Lower leg skin (tissue), 3 donors: ENCODE results near the gene AQP5.

Experiments used
- POLR2A ChIP-seq, 2 donors: fragments of 450-650 bp; IDR thresholded peaks; one replicate each; pipeline ENCODE4 v1.6.1; 2016 to 2017; ENCODE audit warnings: antibody characterized with exemption in 2 of 2, mild to moderate bottlenecking in 1 of 2, moderate library complexity in 1 of 2
- TF ChIP-seq, protein P1 (sequence below), 3 donors: fragments of 450-650 bp; IDR thresholded peaks; one replicate each; pipeline ENCODE4 v1.5.1; 2016; ENCODE audit warnings: antibody characterized with exemption in 3 of 3, mild to moderate bottlenecking in 3 of 3, moderate library complexity in 2 of 3

DNA sequence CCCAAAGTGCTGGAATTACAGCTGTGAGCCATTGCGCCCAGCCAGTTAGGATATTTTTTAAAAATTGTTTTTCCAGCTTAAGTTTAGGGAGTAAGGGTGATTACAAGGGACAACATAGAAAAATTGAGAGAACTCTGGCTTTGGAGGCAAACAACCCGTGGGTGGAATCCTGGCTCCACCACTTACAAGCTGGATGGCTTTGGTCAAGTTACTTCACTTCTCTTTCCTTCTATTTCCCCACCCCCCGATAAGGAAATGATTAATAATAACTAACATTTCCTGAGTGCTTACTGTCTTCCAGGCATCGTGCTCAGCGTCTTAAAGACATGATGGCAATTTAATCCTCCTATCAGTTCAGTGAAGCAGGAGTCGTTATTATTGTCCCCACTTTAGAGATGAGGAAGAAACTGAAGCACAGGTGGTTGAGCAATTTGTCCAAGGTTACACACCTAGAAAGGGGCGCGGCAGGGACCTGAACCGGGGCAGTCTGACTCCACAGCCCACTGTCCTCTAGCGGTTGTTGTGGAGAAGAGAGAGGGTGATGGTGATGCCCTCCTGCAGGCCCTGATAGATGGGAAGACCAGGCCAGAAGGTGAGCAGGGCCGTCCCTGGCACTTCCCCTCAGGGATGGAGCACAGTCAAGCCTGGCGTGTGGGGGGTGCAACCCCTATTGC is 41.3 kb upstream of the AQP5 start:
- TF ChIP-seq, protein P1, sequence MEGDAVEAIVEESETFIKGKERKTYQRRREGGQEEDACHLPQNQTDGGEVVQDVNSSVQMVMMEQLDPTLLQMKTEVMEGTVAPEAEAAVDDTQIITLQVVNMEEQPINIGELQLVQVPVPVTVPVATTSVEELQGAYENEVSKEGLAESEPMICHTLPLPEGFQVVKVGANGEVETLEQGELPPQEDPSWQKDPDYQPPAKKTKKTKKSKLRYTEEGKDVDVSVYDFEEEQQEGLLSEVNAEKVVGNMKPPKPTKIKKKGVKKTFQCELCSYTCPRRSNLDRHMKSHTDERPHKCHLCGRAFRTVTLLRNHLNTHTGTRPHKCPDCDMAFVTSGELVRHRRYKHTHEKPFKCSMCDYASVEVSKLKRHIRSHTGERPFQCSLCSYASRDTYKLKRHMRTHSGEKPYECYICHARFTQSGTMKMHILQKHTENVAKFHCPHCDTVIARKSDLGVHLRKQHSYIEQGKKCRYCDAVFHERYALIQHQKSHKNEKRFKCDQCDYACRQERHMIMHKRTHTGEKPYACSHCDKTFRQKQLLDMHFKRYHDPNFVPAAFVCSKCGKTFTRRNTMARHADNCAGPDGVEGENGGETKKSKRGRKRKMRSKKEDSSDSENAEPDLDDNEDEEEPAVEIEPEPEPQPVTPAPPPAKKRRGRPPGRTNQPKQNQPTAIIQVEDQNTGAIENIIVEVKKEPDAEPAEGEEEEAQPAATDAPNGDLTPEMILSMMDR (IDR thresholded peaks at IDR 0.05), result no peak
- TF ChIP-seq POLR2A (IDR thresholded peaks at IDR 0.05), result no peak
